AG04450 (cell line): Measurements from ENCODE around the gene PDK2. TPM values are rescaled to one million over a fixed set of nuclear protein-coding genes. Genes with fewer than 3 reads are reported as not detected.

Experiments
- CTCF ChIA-PET: fragments of 300-600, 350-600 bp; formaldehyde crosslinking; extraction: SDS; loops from one replicate; lab custom pipeline; 2022; ENCODE audit warnings: antibody characterized with exemption, inconsistent platforms; lab: Charles Lee
- POLR2A ChIA-PET: fragments of 350-600 bp; formaldehyde crosslinking; extraction: SDS; loops from one replicate; lab custom pipeline; 2021; ENCODE audit warnings: antibody characterized with exemption, inconsistent platforms; lab: Yijun Ruan, JAX
- DNase-seq: peaks from one replicate; pipeline ENCODE4 v3.0.0-alpha.2; 2011; ENCODE audit warnings: low read depth, low spot score
- H3K27ac ChIP-seq: one replicate; pipeline ENCODE4 v1.5.1; 2012; ENCODE audit warnings: low read depth, low read length, control low read depth
- H3K27me3 ChIP-seq: one replicate; pipeline ENCODE4 v1.6.0; 2012; ENCODE audit warnings: low read length; ENCODE audit not compliant: control insufficient read depth, insufficient read depth
- H3K4me3 ChIP-seq: 2 replicates; pipeline ENCODE4 v1.5.1; 2011; ENCODE audit warnings: mild to moderate bottlenecking, low read depth, low read length, control low read depth
- H3K9me3 ChIP-seq: 2 replicates; pipeline ENCODE4 v1.5.1; 2012; ENCODE audit warnings: low read length; ENCODE audit not compliant: control insufficient read depth, insufficient read depth
- polyA plus RNA-seq: library from polyadenylated mRNA; depleted of rRNA; stranded (reverse); fragments of >200 nt; gene quantifications from 2 replicates; pipeline ENCODE4 v1.2.3, GENCODE V29; 2011
- TF ChIP-seq, protein P1 (sequence below): IDR thresholded peaks from 2 replicates; pipeline ENCODE4 v1.5.1; 2011; ENCODE audit warnings: low read depth, low read length, control low read depth, inconsistent platforms

The PDK2 gene
- polyA plus RNA-seq, 1 experiment: 62.4 TPM

DNA sequence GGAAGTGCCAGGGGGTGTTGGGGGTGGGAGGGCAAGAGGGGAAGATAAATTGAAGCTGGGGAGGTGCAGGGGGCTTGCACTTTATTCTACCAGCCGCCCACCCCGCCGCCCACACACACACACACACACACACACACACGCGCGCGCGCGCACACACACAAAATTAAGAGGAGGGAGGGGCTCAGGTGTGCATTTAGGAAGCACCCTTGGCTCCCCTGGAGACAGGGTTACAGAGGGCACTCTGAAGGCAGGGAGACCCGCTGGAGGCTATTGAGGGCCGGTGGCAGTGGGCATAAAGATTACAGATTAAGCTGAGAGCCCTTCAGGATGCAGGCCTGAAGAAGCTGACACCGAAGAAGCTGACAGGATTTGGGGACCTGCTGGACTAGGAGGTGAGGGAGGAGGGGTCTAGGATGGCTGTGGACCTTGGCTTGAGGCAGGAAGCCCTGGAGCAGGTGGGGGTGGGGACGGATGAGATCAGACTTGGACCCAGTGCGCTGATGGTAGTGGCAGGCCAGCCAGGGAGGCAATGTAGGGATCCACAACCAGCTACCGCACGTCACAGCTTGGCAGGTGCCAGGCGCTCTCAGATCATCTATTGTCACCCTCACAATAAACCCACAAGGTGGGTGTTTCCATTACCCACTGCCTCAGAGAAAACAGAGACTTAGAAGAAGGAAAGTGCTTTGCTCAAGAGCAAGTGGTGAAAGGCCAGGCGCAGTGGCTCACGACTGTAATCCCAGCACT is 35.6 kb downstream of the PDK2 start:
- POLR2A ChIA-PET: interaction anchor here (0.7 to 0.8 kb wide), 3 partner anchors 17 to 422 kb away, joined by 3 to 10 read pairs (median 4); no protein-coding TSS in a partner anchor
- no peak for DNase-seq
- CTCF ChIA-PET: interaction anchor here (0.6 to 1.1 kb wide), 3 partner anchors 8 to 37 kb away, joined by 3 to 5 read pairs (median 4); no protein-coding TSS in a partner anchor
- H3K9me3 ChIP-seq: no peaks in the 10 kb centered on the region; the same call in 1 of the 2 replicates
- H3K4me3 ChIP-seq: peak overlapping the region; percentile 67
- no peaks in the 10 kb centered on the region for H3K27me3 ChIP-seq
- TF ChIP-seq, protein P1, sequence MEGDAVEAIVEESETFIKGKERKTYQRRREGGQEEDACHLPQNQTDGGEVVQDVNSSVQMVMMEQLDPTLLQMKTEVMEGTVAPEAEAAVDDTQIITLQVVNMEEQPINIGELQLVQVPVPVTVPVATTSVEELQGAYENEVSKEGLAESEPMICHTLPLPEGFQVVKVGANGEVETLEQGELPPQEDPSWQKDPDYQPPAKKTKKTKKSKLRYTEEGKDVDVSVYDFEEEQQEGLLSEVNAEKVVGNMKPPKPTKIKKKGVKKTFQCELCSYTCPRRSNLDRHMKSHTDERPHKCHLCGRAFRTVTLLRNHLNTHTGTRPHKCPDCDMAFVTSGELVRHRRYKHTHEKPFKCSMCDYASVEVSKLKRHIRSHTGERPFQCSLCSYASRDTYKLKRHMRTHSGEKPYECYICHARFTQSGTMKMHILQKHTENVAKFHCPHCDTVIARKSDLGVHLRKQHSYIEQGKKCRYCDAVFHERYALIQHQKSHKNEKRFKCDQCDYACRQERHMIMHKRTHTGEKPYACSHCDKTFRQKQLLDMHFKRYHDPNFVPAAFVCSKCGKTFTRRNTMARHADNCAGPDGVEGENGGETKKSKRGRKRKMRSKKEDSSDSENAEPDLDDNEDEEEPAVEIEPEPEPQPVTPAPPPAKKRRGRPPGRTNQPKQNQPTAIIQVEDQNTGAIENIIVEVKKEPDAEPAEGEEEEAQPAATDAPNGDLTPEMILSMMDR: no peak
- no peak overlapping the region for H3K27ac ChIP-seq

DNA sequence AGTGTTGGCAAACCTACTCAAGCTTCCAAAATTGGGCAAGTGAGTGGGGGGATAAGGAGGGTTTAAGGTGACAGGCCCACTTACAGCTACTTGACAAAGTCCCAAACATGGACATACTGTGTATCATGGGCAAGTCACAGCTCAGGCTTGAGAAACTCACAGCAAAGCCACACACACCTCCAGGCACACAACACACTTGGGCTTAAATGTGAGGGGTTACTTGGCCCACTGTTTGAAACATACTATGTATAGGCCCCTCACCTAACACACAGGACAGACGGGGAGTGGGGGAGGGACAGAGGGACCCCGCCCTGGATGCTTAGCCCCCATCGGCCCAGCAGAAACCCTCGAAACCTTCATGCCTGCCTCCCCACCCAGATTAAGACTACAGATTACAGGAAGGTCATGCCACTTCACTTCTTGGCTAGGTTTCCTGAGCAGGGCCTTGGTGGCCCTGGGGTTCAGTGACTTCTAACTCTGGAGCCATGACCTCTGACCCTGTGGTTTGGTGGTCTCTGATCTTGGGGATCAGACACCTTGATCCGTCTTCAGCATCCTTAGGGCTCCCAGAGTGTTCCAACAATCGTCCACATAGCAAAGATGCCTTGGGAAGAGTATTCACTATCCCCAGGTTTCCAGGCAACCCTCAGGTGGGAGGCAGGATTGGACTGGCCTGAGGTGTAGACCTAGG is 37.1 kb downstream of the PDK2 start:
- Histone ChIP-seq H3K27ac (no peak overlapping the region), H3K27me3 (no peaks in the 10 kb centered on the region), H3K4me3 (no peak overlapping the region), H3K9me3 (no peaks in the 10 kb centered on the region; the same call in 1 of the 2 replicates)
- TF ChIP-seq, protein P1: no peak
- ChIA-PET POLR2A (interaction anchor here (1.1 to 1.2 kb wide), 2 partner anchors 8 to 20 kb away, joined by 3 to 6 read pairs; no protein-coding TSS in a partner anchor), CTCF (interaction anchor here (1.1 to 2.1 kb wide), 4 partner anchors 16 to 38 kb away, joined by 3 to 8 read pairs (median 4); partner anchors contain the start of gene PDK2)
- DNase-seq: no peak

DNA sequence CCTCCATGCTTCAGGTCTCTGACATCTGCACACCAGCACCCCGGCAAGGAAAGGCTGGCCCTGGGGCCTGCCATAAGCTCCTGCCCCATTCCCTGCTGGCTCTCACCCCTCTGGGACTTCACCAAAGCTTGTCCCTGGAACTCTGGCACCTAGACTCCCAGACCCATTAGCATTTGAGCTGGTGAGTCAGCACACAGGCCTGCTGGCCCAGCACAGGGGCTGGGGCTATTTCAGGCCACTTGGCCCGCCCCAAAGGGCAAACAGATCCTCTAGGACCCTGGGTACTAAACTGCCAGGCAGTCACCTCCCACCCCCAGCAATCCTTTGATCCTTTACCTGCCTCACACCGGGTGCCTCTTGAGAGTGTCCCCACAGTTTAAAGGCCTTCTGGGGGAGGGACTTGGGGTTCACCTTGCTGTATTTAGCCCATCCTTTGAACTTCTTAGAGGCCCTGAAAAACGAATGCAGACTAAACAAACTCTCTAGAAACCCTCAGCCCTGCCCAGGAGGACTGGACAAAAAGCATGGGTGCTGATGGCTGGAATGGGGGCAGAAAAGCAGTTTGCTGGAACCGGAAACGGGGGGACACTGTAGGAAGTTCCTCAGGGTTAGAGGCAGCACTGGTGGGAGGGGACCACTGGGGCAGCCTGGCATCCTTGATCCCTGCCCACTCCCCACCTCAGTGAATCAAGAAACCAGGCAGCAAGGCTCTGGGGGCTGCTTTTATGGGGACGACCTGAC is 38.0 kb downstream of the PDK2 start:
- POLR2A ChIA-PET: interaction anchor here (1.1 kb wide), 2 partner anchors 19 to 26 kb away, joined by 4 to 6 read pairs; no protein-coding TSS in a partner anchor
- DNase-seq: no peak
- CTCF ChIA-PET: interaction anchor here (1.0 to 2.1 kb wide), 4 partner anchors 18 to 39 kb away, joined by 3 to 8 read pairs (median 5); partner anchors contain the start of gene PDK2
- Histone ChIP-seq H3K9me3 (no peaks in the 10 kb centered on the region; the same call in 1 of the 2 replicates), H3K4me3 (no peak overlapping the region), H3K27me3 (no peaks in the 10 kb centered on the region), H3K27ac (peak overlapping the region; percentile 57)
- TF ChIP-seq, protein P1: no peak

DNA sequence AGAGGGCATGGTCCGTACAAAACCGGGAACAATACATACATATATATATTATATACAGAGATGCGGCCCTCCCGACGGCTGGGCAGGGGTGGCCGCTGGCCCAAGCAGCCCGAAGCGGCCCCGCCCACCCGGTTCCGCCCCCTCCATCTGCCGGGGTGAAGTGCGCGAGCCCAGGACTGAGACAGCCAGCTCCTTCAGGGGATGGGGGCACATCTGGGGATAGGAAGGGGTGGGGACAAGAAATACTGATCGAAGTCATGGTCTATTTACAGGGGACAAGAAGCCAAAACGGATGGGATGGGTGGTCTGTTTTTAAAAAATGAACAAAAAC is 38.6 kb downstream of the PDK2 start:
- no peak overlapping the region for H3K4me3 ChIP-seq
- TF ChIP-seq, protein P1: no peak
- CTCF ChIA-PET: interaction anchor here (1.0 to 2.1 kb wide), 3 partner anchors 19 to 39 kb away, joined by 4 to 8 read pairs (median 6); partner anchors contain the start of gene PDK2
- POLR2A ChIA-PET: interaction anchor here (0.6 to 1.1 kb wide), 2 partner anchors 25 to 26 kb away, joined by 4 to 8 read pairs; no protein-coding TSS in a partner anchor
- no peak for DNase-seq
- H3K27me3 ChIP-seq: no peaks in the 10 kb centered on the region
- H3K27ac ChIP-seq: peak overlapping the region; percentile 57
- no peaks in the 10 kb centered on the region; the same call in 1 of the 2 replicates for H3K9me3 ChIP-seq
